ENCODE results near the gene GABBR1. TPM values are rescaled to one million over a fixed set of nuclear protein-coding genes. Genes with fewer than 3 reads are reported as not detected.

Gene GABBR1
- total RNA-seq, 2 experiments from 2014 or later, result 78.4 to 79.9 TPM

DNA sequence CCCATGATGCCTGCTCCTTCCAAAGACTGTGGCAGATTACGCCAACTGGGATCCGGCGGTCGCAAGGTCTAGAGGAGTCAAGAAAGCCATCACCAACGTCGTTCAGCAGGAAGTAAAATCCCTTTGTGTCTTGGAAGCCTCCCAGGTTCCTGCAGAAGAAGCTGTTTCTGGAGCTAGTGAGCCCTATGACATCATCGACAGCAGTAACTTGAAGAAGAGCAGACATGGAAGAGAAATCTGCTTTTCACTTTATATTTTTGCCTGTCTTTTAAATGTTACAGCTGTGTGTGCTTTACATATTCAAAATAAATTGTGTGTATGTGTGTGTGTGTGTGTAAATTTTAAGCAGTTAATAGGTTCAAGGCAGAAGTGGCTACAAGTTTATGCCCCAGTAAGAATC, 55.4 kb downstream of the GABBR1 start:
- no peaks in the 10 kb centered on the region for H3K4me1 ChIP-seq (ENCODE audit: insufficient read depth, low read length)
- H3K4me3 Mint-ChIP-seq, result no peak overlapping the region
- H3K9me3 ChIP-seq (ENCODE audit: control insufficient read depth in 1 of 2, insufficient read depth in 1 of 2, low read length in 2 of 2), result peaks cover 0 to 2% of the 10 kb centered on the region in 2 experiments
- no peak for DNase-seq
- H3K27ac ChIP-seq (ENCODE audit: low read depth in 1 of 2, low read length in 2 of 2), result no peak overlapping the region
- no peak overlapping the region for H3K27ac Mint-ChIP-seq
- H3K36me3 Mint-ChIP-seq (ENCODE audit: low read depth), result no peaks in the 10 kb centered on the region
- POLR2A ChIA-PET, result no interaction called here
- H3K4me1 Mint-ChIP-seq (ENCODE audit: low read depth), result no peaks in the 10 kb centered on the region
- H3K27me3 Mint-ChIP-seq, result peaks cover 77% of the 10 kb centered on the region
- intact Hi-C loops (cut with DNase I, micrococcal nuclease), result no loop called here
- ATAC-seq (ENCODE audit: poor library complexity), result no peak
- no peaks in the 10 kb centered on the region for H3K9me3 Mint-ChIP-seq
- H3K36me3 ChIP-seq (ENCODE audit: insufficient read depth, low read length), result no peaks in the 10 kb centered on the region
- no peak overlapping the region for H3K4me3 ChIP-seq (ENCODE audit: low read length)
- H3K27me3 ChIP-seq (ENCODE audit: control insufficient read depth in 1 of 2, insufficient read depth in 2 of 2, low read length in 2 of 2), result peaks cover 3 to 8% of the 10 kb centered on the region in 2 experiments
- CTCF ChIA-PET, result no interaction called here
- TF ChIP-seq, protein P1, sequence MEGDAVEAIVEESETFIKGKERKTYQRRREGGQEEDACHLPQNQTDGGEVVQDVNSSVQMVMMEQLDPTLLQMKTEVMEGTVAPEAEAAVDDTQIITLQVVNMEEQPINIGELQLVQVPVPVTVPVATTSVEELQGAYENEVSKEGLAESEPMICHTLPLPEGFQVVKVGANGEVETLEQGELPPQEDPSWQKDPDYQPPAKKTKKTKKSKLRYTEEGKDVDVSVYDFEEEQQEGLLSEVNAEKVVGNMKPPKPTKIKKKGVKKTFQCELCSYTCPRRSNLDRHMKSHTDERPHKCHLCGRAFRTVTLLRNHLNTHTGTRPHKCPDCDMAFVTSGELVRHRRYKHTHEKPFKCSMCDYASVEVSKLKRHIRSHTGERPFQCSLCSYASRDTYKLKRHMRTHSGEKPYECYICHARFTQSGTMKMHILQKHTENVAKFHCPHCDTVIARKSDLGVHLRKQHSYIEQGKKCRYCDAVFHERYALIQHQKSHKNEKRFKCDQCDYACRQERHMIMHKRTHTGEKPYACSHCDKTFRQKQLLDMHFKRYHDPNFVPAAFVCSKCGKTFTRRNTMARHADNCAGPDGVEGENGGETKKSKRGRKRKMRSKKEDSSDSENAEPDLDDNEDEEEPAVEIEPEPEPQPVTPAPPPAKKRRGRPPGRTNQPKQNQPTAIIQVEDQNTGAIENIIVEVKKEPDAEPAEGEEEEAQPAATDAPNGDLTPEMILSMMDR (IDR thresholded peaks at IDR 0.05), result no peak

DNA sequence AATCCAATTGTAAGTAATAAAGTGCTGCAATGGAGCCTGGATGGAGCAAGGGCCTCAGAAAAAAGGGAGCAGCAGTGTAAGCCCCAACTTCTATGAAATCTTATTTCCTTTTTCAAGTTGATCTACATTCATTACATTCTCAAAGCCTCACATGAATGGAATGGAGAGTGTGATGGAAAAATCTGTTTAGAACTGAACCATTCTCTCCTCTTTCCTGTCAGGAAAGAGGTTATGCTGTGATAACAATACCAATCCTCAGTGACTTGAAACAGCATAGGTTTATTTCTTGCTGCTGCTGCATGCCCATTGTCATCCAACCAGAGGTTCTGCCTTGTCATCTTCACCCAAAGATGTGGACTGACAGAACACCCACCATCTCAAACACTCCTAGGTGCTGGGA, 56.9 kb downstream of the GABBR1 start:
- Histone ChIP-seq H3K27me3 (ENCODE audit: control insufficient read depth in 1 of 2, insufficient read depth in 2 of 2, low read length in 2 of 2) (peaks cover 7% of the 10 kb centered on the region in 2 experiments), H3K9me3 (ENCODE audit: control insufficient read depth in 1 of 2, insufficient read depth in 1 of 2, low read length in 2 of 2) (peaks cover 0 to 2% of the 10 kb centered on the region in 2 experiments), H3K36me3 (ENCODE audit: insufficient read depth, low read length) (no peaks in the 10 kb centered on the region), H3K4me1 (ENCODE audit: insufficient read depth, low read length) (no peaks in the 10 kb centered on the region), H3K4me3 (ENCODE audit: low read length) (no peak overlapping the region), H3K27ac (ENCODE audit: low read depth in 1 of 2, low read length in 2 of 2) (no peak overlapping the region)
- DNase-seq (no peak), ATAC-seq (ENCODE audit: poor library complexity) (no peak)
- H3K9me3 Mint-ChIP-seq, result no peaks in the 10 kb centered on the region
- ChIA-PET CTCF (no interaction called here), POLR2A (no interaction called here)
- intact Hi-C loops (cut with DNase I, micrococcal nuclease), result no loop called here
- no peak overlapping the region for H3K27ac Mint-ChIP-seq
- H3K4me1 Mint-ChIP-seq (ENCODE audit: low read depth), result no peaks in the 10 kb centered on the region
- no peaks in the 10 kb centered on the region for H3K36me3 Mint-ChIP-seq (ENCODE audit: low read depth)
- H3K4me3 Mint-ChIP-seq, result no peak overlapping the region
- TF ChIP-seq, protein P1 (IDR thresholded peaks at IDR 0.05), result no peak
- peaks cover 80% of the 10 kb centered on the region for H3K27me3 Mint-ChIP-seq

DNA sequence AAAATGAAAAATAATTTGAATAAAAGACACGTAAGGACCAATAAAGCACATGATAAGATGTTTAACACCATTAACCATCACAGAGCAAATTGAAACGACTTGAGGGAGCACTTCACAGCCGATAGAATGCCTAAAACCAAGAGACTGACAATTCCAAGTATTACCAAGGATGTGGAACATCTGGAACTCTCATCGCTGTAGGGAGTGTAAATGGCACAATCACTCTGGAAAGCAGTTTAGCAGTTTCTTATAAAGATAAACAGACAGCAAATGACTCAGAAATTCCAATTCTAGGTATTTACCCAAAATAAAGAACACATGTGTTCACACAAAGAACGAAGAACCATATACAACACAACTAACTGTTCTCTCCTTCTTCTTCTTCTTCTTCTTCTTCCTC, 65.0 kb downstream of the GABBR1 start:
- DNase-seq (no peak), ATAC-seq (ENCODE audit: poor library complexity) (no peak)
- Histone ChIP-seq H3K9me3 (ENCODE audit: control insufficient read depth in 1 of 2, insufficient read depth in 1 of 2, low read length in 2 of 2) (no peaks in the 10 kb centered on the region), H3K4me1 (ENCODE audit: insufficient read depth, low read length) (no peaks in the 10 kb centered on the region), H3K27me3 (ENCODE audit: control insufficient read depth in 1 of 2, insufficient read depth in 2 of 2, low read length in 2 of 2) (peaks cover 3 to 20% of the 10 kb centered on the region in 2 experiments), H3K36me3 (ENCODE audit: insufficient read depth, low read length) (no peaks in the 10 kb centered on the region), H3K27ac (ENCODE audit: low read depth in 1 of 2, low read length in 2 of 2) (no peak overlapping the region), H3K4me3 (ENCODE audit: low read length) (no peak overlapping the region)
- POLR2A ChIA-PET, result no interaction called here
- CTCF ChIA-PET, result no interaction called here
- TF ChIP-seq, protein P1 (IDR thresholded peaks at IDR 0.05), result no peak
- Mint-ChIP-seq H3K4me3 (no peak overlapping the region), H3K36me3 (ENCODE audit: low read depth) (no peaks in the 10 kb centered on the region), H3K4me1 (ENCODE audit: low read depth) (peaks cover 4% of the 10 kb centered on the region), H3K9me3 (no peaks in the 10 kb centered on the region), H3K27ac (no peak overlapping the region), H3K27me3 (peaks cover 74% of the 10 kb centered on the region)
- intact Hi-C loops (cut with DNase I, micrococcal nuclease), result no loop called here
